NCI-H82 treated with DMSO at 0.1 percent for 48 hours (cell line): ENCODE measurements around the gene MUC5B.
"Not testable (repeated sequence)": the region's sequence is repeated elsewhere in the genome, so short reads cannot be mapped to it uniquely, and the experiment has no call there.

ENCODE experiments used
- DNase-seq: peaks from one replicate; lab custom pipeline; 2025; ENCODE audit not compliant: unreplicated experiment; lab: John Stamatoyannopoulos, UW

Gene MUC5B

GRCh38 chr11:1245717-1246116 is 22.9 kb downstream of the MUC5B start:
- not testable (repeated sequence) for DNase-seq

GRCh38 chr11:1246301-1246700 is 23.4 kb downstream of the MUC5B start:
- DNase-seq = not testable (repeated sequence)

DNA sequence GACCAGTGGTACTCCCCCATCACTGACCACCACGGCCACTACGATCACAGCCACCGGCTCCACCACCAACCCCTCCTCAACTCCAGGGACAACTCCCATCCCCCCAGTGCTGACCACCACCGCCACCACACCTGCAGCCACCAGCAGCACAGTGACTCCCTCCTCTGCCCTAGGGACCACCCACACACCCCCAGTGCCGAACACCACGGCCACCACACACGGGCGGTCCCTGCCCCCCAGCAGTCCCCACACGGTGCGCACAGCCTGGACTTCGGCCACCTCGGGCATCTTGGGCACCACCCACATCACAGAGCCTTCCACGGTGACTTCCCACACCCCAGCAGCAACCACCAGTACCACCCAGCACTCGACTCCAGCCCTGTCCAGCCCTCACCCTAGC is 24.2 kb downstream of the MUC5B start:
- not testable (repeated sequence) for DNase-seq

- DNase-seq = not testable (repeated sequence)
These were observed 26.1 kb downstream of the MUC5B start for GRCh38 chr11:1248951-1249350.

- not testable (repeated sequence) for DNase-seq
These were observed 27.5 kb downstream of the MUC5B start for GRCh38 chr11:1250411-1250810.

- DNase-seq = no peak
These were observed 28.4 kb downstream of the MUC5B start for GRCh38 chr11:1251236-1251770.

DNA sequence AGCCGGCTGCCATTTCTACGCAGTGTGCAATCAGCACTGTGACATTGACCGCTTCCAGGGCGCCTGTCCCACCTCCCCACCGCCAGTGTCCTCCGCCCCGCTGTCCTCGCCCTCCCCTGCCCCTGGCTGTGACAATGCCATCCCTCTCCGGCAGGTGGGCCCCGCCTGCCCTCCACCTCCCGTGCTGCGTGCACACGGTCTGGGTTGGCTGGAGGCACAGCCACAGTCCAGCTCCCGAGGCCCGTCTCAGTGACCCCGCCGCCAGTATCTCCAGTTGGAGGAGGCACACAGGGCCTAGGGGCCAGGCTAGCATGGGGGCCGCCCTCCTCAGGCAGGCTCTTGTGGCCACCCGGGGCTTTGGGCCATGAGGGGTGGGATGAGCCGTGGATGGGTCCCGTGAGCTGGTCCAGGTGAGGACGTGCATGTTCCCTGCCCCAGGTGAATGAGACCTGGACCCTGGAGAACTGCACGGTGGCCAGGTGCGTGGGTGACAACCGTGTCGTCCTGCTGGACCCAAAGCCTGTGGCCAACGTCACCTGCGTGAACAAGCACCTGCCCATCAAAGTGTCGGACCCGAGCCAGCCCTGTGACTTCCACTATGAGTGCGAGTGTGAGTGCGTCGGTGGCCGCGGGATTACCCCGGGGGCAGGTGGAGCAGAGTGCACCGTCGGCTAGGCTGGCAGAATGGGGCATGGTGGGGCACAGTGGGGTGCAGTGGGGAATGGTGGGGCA is 29.7 kb downstream of the MUC5B start:
- no peak for DNase-seq

- no peak for DNase-seq
These were observed 30.2 kb downstream of the MUC5B start for GRCh38 chr11:1253103-1253485.

- DNase-seq = no peak
These were observed 31.3 kb downstream of the MUC5B start for GRCh38 chr11:1254086-1254648.

DNA sequence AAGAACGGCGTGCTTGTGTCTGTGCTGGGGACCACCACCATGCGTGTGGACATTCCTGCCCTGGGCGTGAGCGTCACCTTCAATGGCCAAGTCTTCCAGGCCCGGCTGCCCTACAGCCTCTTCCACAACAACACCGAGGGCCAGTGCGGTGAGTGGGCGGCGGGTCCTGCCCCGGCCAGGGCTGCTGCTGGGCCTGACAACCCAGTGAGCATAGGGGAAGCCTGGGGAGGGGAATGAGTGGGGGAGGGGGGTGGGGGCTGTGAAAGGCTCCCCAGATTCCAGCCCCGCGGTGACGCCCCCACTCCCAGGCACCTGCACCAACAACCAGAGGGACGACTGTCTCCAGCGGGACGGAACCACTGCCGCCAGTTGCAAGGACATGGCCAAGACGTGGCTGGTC is 31.9 kb downstream of the MUC5B start:
- no peak for DNase-seq

- DNase-seq = no peak
These were observed 32.3 kb downstream of the MUC5B start for GRCh38 chr11:1255151-1255550.

GRCh38 chr11:1256257-1257045 is 33.6 kb downstream of the MUC5B start:
- DNase-seq = no peak

DNA sequence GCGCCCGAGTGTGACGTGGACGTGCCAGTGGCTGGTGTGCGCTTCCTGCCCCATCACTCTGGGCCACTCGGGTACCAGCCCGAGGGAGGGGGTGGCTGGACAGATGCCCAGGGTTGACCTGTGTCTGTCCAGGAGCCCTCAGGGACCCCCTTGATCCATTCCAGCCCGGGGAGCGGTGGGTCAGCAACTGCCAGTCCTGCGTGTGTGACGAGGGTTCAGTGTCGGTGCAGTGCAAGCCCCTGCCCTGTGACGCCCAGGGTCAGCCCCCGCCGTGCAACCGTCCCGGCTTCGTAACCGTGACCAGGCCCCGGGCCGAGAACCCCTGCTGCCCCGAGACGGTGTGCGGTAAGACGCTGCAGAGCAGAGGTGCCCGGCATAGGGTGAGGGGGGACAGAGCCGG is 34.5 kb downstream of the MUC5B start:
- no peak for DNase-seq

DNA sequence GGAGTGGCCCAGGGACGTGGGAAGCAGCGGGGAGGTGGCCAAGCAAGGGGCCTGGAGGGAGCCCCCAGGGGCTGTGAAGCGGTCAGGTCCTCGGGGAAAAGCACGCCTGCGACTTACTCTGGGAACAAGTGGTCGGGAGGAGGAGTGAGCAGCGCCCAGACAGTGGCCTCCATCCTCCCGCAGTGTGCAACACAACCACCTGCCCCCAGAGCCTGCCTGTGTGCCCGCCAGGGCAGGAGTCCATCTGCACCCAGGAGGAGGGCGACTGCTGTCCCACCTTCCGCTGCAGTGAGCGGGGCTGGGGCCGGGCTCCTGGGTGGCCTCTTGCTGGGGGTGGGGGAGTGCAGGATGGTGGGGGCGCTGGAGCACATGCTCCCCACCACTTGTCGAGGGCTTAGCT is 35.0 kb downstream of the MUC5B start:
- no peak for DNase-seq

DNA sequence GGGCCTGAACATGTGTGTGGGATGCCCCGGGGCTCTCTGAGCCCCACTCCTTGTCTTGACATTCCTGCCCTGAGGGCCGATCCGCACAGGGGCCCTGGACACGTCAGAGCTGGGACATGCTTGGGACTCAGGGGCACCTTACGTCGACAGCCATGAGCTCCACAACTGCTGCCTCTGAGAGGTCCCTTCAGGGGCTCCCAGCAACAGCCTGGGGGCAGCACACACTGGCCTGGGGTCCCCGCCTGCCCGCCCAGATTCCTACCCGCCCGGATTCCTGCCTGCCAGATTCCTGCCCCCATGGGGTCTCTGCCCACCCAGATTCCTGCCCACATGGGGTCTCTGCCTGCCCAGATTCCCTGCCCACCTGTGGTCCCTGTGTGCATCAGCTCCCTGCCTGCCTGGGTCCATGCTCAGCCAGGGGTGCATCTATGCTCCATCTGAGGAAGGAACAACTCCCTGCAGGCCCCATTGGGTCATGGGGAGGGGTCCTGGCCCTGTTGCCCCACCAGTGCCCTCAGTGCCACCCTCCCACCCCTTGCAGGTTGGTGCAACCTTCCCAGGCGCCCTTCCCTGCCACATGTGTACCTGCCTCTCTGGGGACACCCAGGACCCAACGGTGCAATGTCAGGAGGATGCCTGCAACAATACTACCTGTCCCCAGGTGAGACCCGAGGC is 35.7 kb downstream of the MUC5B start:
- DNase-seq = no peak

- no peak for DNase-seq
These were observed 36.2 kb downstream of the MUC5B start for GRCh38 chr11:1259076-1259461.

DNA sequence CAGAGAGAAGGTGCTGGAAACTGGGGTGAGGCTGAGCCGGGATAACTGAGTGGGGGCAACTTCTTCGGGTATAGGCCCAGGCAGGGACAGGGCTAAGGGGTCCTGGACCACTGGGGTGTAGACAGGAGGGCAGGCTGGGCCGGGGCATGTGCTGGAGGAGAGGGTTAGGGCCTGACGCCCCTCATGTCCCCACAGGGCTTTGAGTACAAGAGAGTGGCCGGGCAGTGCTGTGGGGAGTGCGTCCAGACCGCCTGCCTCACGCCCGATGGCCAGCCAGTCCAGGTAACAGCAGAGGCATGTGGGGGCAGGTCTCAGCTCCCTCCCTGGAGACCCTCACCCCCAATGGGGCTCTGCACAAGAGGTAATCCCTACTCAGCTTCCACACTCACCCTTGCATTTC is 36.7 kb downstream of the MUC5B start:
- DNase-seq = no peak

- DNase-seq = no peak
These were observed 37.2 kb downstream of the MUC5B start for GRCh38 chr11:1260023-1260501.

DNA sequence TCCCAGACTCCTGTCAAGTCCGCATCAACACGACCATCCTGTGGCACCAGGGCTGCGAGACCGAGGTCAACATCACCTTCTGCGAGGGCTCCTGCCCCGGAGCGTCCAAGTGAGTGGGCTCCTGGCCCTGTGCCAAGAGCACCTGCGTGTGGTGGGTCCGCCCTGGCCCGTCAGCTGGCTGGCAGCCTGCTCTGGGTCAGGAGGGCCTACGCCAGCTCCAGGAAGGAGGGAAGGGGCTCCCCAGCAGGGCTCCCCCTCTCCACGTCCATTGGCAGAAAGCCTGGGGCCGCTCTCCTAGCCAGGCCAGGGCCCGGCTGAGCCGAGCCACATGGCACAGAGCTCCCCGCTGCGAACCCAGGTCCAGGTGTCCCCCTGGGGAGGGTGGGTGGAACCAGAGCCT is 37.8 kb downstream of the MUC5B start:
- DNase-seq = no peak

DNA sequence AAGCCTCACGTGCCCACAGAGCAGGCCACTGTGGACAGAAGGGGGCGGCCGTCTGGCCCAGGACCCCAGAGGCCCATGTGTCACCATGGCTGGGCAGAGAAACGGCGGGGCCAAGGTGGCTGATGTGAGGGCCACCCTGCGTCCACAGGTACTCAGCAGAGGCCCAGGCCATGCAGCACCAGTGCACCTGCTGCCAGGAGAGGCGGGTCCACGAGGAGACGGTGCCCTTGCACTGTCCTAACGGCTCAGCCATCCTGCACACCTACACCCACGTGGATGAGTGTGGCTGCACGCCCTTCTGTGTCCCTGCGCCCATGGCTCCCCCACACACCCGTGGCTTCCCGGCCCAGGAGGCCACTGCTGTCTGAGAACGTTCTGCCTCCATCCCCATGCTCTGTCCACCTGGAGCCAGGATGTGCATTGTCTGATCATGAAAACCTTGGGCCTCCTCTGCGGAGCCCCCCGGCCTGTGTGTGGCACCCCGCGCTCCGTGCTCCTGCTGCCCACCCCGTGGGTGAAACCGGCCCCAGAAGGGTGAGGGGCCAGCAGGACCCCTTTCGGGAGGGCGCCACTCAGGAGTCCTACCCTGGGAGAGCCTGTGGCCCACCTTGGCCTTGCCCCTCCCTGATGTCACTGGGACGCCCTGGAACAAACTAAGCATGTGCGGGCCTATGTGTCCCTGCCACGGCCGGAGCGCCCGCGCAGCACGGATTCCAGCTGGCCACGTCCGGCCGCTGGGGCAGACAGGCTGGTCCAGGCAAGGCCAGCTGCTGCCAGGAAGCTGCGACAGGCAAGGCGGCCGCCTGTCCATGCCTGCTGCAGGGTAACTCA is 38.6 kb downstream of the MUC5B start:
- DNase-seq = no peak
